Cardiac muscle cell (in vitro differentiated cells and primary cell): Measurements from ENCODE around the gene EPS8L3. TPM values are rescaled to one million over a fixed set of nuclear protein-coding genes. Genes with fewer than 3 reads are reported as not detected.
"Not testable (repeated sequence)": the region's sequence is repeated elsewhere in the genome, so short reads cannot be mapped to it uniquely, and the experiment has no call there.

ENCODE experiments used
- DNase-seq, 2 donors: peaks; one replicate each; pipeline versions ENCODE4 v3.0.0 to v3.0.0-alpha.2; 2010 to 2017; ENCODE audit warnings: low read depth in 1 of 2, low spot score in 1 of 2
- H3K27ac ChIP-seq: fragments of 200-600 bp; sonication (generic); 2 replicates; pipeline ENCODE4 v1.5.1; 2016
- H3K27me3 ChIP-seq: fragments of 200-600 bp; sonication (generic); 2 replicates; pipeline ENCODE4 v1.6.0; 2016; ENCODE audit warnings: control low read depth
- H3K36me3 ChIP-seq: fragments of 200-600 bp; sonication (generic); 2 replicates; pipeline ENCODE4 v1.5.1; 2016; ENCODE audit warnings: control low read depth
- H3K4me1 ChIP-seq: fragments of 200-600 bp; sonication (generic); 2 replicates; pipeline ENCODE4 v1.8.1; 2017; ENCODE audit warnings: low read depth, mild to moderate bottlenecking, mixed run types
- H3K4me3 ChIP-seq: fragments of 200-600 bp; sonication (generic); 2 replicates; pipeline ENCODE4 v1.5.1; 2016; ENCODE audit warnings: mild to moderate bottlenecking
- H3K9me3 ChIP-seq: fragments of 200-600 bp; sonication (generic); 2 replicates; pipeline ENCODE4 v1.5.1; 2017; ENCODE audit warnings: low read depth, mild to moderate bottlenecking, control low read depth
- polyA plus RNA-seq: library from polyadenylated mRNA; unstranded; fragments of >200 nt; fragmentation: Nextera tagmentation; extraction: Ambion mirVana; gene quantifications from 2 replicates; pipeline ENCODE4 v1.2.1, GENCODE V29; 2016
- total RNA-seq: library from RNA; depleted of rRNA; stranded (reverse); fragments of >200 nt; gene quantifications from 2 replicates; pipeline ENCODE4 v1.2.3, GENCODE V29; 2016
- TF ChIP-seq, protein P1 (sequence below): IDR thresholded peaks from 2 replicates; pipeline ENCODE4 v1.5.1; 2012; ENCODE audit warnings: low read depth, mild to moderate bottlenecking, low read length

The EPS8L3 gene
- total and polyA plus RNA-seq, 2 experiments from 2014 or later: 0.28 TPM; not detected in 1

DNA sequence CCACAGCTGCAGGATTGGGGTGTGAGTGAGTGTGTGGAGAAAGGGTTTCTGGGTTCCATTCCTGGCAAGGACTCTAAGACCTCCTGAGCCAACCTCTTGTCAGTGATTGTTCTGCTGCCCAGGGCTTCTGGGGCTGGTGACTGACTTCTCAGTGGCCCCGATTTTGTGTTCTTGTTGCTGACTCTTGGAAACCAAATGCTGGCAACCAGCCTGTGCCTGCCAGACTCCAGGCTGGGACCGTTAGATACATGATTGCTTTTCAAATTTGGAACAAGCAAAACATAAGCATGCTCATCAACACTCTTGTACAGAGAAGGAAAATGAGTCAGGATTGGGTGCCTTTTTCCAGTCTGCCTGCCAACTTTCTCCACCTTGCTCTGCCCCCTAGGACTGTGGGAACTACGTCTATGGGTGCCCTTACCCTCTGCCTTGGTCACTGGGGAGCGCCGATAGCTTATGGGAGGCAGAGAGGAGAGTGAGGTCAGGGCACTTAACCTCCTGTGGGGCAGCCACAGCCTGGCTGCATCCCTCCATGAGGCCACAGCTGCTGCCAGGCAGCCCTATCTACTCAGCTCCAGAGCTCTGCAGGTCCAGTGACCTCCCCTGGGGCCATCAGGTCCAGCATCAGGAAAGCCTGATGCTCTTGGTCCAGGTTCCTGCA lies 39.3 kb upstream of the EPS8L3 start:
- H3K9me3 ChIP-seq: no peaks in the 10 kb centered on the region
- no peaks in the 10 kb centered on the region for H3K36me3 ChIP-seq
- TF ChIP-seq, protein P1, sequence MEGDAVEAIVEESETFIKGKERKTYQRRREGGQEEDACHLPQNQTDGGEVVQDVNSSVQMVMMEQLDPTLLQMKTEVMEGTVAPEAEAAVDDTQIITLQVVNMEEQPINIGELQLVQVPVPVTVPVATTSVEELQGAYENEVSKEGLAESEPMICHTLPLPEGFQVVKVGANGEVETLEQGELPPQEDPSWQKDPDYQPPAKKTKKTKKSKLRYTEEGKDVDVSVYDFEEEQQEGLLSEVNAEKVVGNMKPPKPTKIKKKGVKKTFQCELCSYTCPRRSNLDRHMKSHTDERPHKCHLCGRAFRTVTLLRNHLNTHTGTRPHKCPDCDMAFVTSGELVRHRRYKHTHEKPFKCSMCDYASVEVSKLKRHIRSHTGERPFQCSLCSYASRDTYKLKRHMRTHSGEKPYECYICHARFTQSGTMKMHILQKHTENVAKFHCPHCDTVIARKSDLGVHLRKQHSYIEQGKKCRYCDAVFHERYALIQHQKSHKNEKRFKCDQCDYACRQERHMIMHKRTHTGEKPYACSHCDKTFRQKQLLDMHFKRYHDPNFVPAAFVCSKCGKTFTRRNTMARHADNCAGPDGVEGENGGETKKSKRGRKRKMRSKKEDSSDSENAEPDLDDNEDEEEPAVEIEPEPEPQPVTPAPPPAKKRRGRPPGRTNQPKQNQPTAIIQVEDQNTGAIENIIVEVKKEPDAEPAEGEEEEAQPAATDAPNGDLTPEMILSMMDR: no peak
- H3K27ac ChIP-seq: no peak overlapping the region
- H3K4me1 ChIP-seq: no peaks in the 10 kb centered on the region
- H3K4me3 ChIP-seq: no peak overlapping the region
- no peak for DNase-seq
- H3K27me3 ChIP-seq: no peaks in the 10 kb centered on the region

DNA sequence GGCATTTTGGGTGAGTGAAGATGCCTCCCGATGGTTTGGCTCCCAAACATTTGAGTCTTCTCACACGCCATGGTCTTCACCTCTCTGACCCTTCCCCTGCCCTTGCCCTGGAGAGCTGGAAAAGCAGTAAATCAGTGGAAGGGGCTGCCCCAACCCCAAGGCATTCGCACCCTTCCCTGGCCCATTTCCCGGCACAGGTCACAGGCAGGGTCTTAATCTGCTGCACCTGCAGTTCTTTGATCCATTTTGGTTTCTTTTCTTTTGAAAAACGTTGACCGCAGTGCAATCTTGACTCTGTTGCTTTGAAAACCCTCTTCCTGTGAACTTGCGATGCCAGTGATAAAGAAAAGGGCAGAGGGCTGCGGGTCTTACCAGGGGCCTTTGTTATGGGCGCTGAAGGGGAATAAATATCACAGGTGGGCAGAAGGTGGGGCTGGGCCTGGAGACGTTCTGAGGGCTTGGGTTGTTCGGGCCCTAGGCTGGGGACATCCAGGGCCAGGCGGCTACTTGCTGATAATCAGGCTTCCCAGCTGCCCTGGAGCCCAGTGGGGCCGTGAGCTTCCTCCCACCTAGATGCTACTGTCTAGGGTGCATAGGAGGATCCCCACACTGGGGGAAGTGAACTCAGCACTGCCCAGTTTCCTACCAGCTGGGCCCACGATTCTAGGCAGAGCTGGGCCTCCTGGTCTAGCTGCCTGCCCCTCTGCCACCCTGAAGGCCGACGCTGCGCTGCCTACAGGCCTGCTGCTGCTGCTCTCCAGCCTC lies 38.6 kb upstream of the EPS8L3 start:
- H3K4me3 ChIP-seq: no peak overlapping the region
- no peaks in the 10 kb centered on the region for H3K36me3 ChIP-seq
- H3K27me3 ChIP-seq: no peaks in the 10 kb centered on the region
- DNase-seq: no peak
- H3K9me3 ChIP-seq: no peaks in the 10 kb centered on the region
- TF ChIP-seq, protein P1: no peak
- H3K27ac ChIP-seq: no peak overlapping the region
- H3K4me1 ChIP-seq: no peaks in the 10 kb centered on the region

DNA sequence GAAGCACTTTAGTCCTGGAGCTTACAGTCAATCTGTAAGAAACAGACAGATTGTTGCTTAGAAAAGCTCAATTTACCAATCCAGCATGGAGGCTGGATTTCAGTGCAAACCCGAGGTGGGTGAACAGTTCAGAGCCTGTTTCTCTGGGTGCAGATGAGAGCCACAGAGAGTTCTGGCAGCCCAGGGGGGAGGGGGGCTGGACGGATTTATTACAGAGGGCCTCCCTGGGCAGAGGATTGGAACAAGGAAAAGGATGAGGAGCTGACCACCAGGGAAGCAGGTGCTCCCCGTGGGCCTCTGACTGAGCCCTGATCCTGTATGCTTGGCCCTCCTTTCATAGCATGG lies 38.0 kb upstream of the EPS8L3 start:
- no peaks in the 10 kb centered on the region for H3K27me3 ChIP-seq
- DNase-seq: no peak
- H3K27ac ChIP-seq: no peak overlapping the region
- no peaks in the 10 kb centered on the region for H3K36me3 ChIP-seq
- TF ChIP-seq, protein P1: no peak
- H3K9me3 ChIP-seq: no peaks in the 10 kb centered on the region
- H3K4me3 ChIP-seq: no peak overlapping the region
- H3K4me1 ChIP-seq: no peaks in the 10 kb centered on the region

DNA sequence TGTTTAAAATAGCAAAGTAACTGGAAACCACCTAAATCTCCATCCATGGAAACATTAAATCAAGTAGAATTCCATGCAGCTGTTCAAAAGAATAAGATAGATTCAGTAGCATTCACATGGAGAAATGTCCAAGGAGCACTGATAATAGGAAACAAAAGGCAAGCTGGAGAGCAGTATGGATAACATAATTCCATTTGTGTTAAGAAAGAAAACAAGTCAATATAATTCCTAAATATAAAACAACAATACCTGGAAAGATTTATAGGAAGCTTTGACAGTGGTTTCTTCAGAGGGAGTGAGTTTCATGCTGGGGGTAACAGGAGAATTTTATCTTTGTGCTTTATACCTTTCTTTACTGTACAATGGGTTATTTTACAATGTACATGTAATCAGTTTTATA lies 36.6 kb upstream of the EPS8L3 start:
- Histone ChIP-seq H3K4me3 (no peak overlapping the region), H3K4me1 (no peaks in the 10 kb centered on the region), H3K36me3 (no peaks in the 10 kb centered on the region), H3K9me3 (no peaks in the 10 kb centered on the region), H3K27ac (no peak overlapping the region), H3K27me3 (no peaks in the 10 kb centered on the region)
- TF ChIP-seq, protein P1: no peak
- DNase-seq: no peak

DNA sequence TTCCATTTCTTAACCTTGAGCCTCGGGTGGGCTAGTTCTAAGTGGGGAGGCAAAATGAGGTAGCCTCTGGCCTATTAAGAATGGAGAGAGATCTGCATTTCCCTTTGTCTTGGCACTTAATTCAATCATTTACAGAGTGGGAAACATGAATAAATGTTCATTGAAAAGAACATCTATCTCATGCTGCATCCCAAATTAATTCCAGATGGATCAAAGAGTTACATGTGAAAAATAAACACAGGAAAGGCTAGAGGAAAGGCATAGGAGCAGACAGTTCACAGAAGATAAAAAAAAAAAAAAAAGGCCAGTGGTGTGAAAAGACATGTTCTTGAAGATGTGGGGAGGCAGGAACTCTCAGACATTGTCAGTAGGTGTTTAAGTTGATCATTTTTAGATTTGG lies 35.7 kb upstream of the EPS8L3 start:
- TF ChIP-seq, protein P1: no peak
- DNase-seq: no peak
- Histone ChIP-seq H3K27ac (no peak overlapping the region), H3K4me1 (no peaks in the 10 kb centered on the region), H3K9me3 (no peaks in the 10 kb centered on the region), H3K4me3 (no peak overlapping the region), H3K36me3 (no peaks in the 10 kb centered on the region), H3K27me3 (no peaks in the 10 kb centered on the region)

DNA sequence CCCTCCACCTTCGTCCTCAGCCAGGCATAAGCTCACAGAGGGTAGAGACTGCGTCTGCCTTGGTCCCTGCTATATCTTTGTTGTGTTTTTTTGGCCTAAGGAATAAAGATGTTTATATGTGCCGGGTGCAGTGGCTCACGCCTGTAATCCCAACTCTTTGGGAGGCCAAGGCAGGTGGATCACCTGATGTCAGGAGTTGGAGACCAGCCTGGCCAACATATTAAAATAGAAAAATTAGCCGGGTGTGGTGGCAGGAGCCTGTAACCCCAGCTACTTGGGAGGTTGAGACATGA lies 33.5 kb upstream of the EPS8L3 start:
- not testable (repeated sequence) for DNase-seq, H3K27me3 ChIP-seq, H3K36me3 ChIP-seq, H3K9me3 ChIP-seq, H3K4me1 ChIP-seq, H3K4me3 ChIP-seq, H3K27ac ChIP-seq
